ENCODE measurements around the gene SLC25A6. TPM values are rescaled to one million over a fixed set of nuclear protein-coding genes. Genes with fewer than 3 reads are reported as not detected.
A peak's percentile ranks its signal among the peaks of the same experiment; 100 is the strongest.

Gene SLC25A6
- total RNA-seq, 6 experiments from 2014 or later, result 295 to 345 (median 320) TPM

- H3K4me1 Mint-ChIP-seq (ENCODE audit: low read depth), result peaks cover 33% of the 10 kb centered on the region
- peaks cover 6% of the 10 kb centered on the region for H3K27me3 Mint-ChIP-seq (ENCODE audit: insufficient read depth)
- no peaks in the 10 kb centered on the region for H3K9me3 Mint-ChIP-seq
- peaks cover 34% of the 10 kb centered on the region for H3K36me3 Mint-ChIP-seq (ENCODE audit: low read depth)
- no peak overlapping the region for H3K27ac Mint-ChIP-seq
- DNase-seq, result no peak
- TF ChIP-seq CTCF (IDR thresholded peaks at IDR 0.05), result no peak
- peak overlapping the region; percentile 64; the same call in 1 of the 2 replicates for H3K4me3 Mint-ChIP-seq
Measured at GRCh38 chrX:1389993-1390285, 2.0 kb downstream of the SLC25A6 start.

DNA sequence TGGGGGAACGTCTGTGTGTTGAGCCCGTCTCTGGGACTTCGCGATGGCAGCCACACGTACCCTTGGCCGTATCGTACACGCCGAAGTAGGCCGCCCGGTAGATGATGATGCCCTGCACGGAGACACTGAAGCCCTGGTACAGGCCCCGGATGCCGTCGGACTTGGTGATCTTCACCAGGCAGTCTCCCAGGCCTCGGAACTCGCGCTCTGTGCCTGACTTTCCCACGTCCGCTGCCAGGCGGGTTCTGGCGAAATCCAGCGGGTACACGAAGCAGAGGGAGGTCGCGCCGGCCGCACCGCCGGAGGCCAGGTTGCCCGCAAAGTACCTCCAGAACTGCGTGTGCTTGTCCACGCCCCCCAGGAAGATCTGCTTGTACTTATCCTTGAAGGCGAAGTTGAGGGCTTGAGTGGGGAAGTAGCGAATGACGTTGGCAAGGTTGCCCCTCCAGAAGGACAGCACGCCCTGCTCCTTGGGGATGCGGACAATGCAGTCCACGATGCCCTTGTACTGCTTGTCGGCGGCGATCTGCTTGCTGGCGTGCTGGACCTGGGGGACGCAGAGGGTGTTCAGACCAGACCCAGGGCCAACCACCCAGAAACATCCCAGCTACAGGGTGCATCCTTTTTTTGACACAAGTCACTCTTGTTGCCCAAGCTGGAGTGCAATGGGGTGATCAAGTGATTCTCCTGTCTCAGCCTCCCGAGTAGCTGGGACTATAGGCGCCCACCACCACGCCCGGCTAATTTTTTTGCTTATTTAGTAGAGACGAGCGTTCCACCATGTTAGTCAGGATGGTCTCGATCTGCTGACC lies 2.5 kb downstream of the SLC25A6 start:
- DNase-seq, result no peak
- 0 out of 2 replicates have a peak overlapping the region, but pooled peaks have one; percentile 18 for H3K27ac Mint-ChIP-seq
- no peaks in the 10 kb centered on the region for H3K9me3 Mint-ChIP-seq
- peaks cover 30% of the 10 kb centered on the region for H3K4me1 Mint-ChIP-seq (ENCODE audit: low read depth)
- H3K27me3 Mint-ChIP-seq (ENCODE audit: insufficient read depth), result peaks cover 6% of the 10 kb centered on the region
- peaks cover 38% of the 10 kb centered on the region for H3K36me3 Mint-ChIP-seq (ENCODE audit: low read depth)
- TF ChIP-seq CTCF (IDR thresholded peaks at IDR 0.05), result no peak
- peak overlapping the region; percentile 47; the same call in 1 of the 2 replicates for H3K4me3 Mint-ChIP-seq

DNA sequence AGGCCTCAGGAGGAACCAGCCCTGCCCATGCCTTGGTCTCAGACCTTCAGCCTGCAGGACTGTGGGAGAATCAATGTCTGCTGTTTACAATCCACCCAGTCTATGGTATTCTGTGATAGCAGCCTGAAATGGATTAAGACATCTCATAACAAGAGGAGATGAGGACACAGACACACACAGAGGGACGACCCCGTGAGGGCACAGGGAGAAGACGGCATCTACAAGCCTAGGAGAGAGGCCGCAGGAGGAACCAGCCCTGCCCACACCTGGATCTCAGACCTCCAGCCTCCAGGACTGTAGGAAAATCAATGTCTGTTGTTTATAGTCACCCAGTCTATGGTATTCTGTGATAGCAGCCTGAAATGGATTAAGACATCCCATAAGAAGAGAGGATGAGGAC lies 3.3 kb downstream of the SLC25A6 start:
- peaks cover 43% of the 10 kb centered on the region for H3K36me3 Mint-ChIP-seq (ENCODE audit: low read depth)
- H3K27me3 Mint-ChIP-seq (ENCODE audit: insufficient read depth), result peaks cover 9% of the 10 kb centered on the region
- peaks cover 27% of the 10 kb centered on the region for H3K4me1 Mint-ChIP-seq (ENCODE audit: low read depth)
- H3K27ac Mint-ChIP-seq, result 0 out of 2 replicates have a peak overlapping the region, but pooled peaks have one; percentile 18
- no peak for TF ChIP-seq CTCF (IDR thresholded peaks at IDR 0.05)
- no peaks in the 10 kb centered on the region for H3K9me3 Mint-ChIP-seq
- peak overlapping the region; percentile 47; the same call in 1 of the 2 replicates for H3K4me3 Mint-ChIP-seq
- no peak for DNase-seq

DNA sequence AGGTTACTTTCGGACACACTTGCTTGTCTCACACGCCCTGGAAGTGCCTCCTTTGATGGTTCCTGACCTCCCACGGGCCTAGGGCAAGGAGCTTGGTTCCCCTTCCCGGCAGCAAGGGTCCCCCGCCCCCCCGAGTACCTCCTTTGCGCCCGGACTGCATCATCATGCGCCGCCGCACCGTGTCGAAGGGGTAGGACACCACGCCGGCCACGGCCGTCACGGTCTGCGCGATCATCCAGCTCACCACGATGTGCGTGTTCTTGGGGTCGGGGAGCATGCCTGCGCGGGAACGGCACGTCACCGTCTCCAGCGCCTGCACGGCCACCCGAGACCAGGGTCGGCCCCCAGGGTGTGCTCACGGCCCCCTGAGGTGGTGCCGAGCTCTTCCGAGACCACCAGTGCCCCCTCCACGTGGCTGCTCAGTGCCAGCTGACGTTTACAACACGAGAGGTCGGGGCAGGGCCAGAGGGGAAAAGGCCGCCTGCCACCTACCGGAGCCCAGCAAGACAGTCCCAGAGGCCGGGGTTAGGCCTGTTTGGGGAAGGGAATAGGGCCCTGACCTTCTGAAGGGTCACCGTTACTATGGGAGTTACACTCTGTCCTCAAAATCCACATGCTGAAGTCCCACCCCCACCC lies 4.7 kb downstream of the SLC25A6 start:
- H3K4me3 Mint-ChIP-seq, result no peak overlapping the region
- H3K9me3 Mint-ChIP-seq, result no peaks in the 10 kb centered on the region
- peak overlapping the region; percentile 23; the same call in 1 of the 2 replicates for H3K27ac Mint-ChIP-seq
- H3K4me1 Mint-ChIP-seq (ENCODE audit: low read depth), result peaks cover 27% of the 10 kb centered on the region
- no peak for TF ChIP-seq CTCF (IDR thresholded peaks at IDR 0.05)
- peaks cover 13% of the 10 kb centered on the region for H3K27me3 Mint-ChIP-seq (ENCODE audit: insufficient read depth)
- DNase-seq, result no peak
- peaks cover 50% of the 10 kb centered on the region for H3K36me3 Mint-ChIP-seq (ENCODE audit: low read depth)

DNA sequence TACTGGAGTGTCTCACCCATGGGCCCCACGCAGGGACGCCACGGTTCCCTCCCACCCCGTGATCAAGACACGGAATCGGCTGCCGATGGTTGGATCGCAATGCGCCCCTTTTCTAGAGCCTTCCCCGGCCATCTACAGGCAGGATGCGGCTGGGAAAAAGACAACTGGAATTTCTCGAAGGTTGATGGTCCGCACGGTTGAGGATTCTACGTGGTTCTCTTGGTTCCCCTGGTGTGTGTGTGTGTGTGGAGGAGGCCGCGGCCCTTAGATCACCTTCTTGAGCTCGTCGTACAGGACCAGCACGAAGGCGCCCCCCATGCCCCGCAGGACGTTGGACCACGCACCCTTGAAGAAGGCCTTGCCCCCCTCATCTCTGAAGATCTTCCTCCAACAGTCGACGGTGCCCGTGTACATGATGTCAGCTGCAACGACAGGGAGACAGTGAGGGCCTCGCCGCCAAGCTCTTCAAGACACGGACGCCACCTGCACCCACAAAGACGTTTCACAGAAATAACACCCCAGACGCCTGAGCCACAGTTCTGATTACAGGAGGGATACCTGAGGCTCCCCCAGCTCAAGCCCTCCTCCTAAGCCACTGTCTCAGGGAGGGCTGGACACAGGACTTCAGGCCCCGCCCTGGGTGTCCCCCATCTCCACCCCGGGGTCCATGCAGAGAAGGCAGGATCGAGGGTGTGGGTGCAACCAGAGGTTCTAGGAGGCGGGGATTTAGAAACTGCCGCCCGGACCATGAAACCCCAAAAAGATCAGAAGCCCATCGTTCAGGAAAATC lies 5.4 kb downstream of the SLC25A6 start:
- TF ChIP-seq CTCF (IDR thresholded peaks at IDR 0.05), result no peak
- Mint-ChIP-seq H3K4me3 (no peak overlapping the region), H3K36me3 (ENCODE audit: low read depth) (peaks cover 50% of the 10 kb centered on the region), H3K9me3 (no peaks in the 10 kb centered on the region), H3K4me1 (ENCODE audit: low read depth) (peaks cover 27% of the 10 kb centered on the region), H3K27me3 (ENCODE audit: insufficient read depth) (peaks cover 18% of the 10 kb centered on the region), H3K27ac (no peak overlapping the region)
- DNase-seq, result no peak
